AG20443 (cell line): ENCODE data around the gene RAD54L.
A peak's percentile ranks its signal among the peaks of the same experiment; 100 is the strongest.
"Not testable (repeated sequence)": the region's sequence is repeated elsewhere in the genome, so short reads cannot be mapped to it uniquely, and the experiment has no call there.

Experiments
- DNase-seq: peaks from one replicate; pipeline ENCODE4 v3.0.0; 2012; ENCODE audit warnings: low spot score, mixed read lengths

The RAD54L gene

GRCh38 chr1:46247436-46248121 is at the start of gene RAD54L:
Gene RAD54L (plus strand): TSS chr1:46247763. CDS start chr1:46248406, 643 bp downstream.
- peak; percentile 99 for DNase-seq

DNA sequence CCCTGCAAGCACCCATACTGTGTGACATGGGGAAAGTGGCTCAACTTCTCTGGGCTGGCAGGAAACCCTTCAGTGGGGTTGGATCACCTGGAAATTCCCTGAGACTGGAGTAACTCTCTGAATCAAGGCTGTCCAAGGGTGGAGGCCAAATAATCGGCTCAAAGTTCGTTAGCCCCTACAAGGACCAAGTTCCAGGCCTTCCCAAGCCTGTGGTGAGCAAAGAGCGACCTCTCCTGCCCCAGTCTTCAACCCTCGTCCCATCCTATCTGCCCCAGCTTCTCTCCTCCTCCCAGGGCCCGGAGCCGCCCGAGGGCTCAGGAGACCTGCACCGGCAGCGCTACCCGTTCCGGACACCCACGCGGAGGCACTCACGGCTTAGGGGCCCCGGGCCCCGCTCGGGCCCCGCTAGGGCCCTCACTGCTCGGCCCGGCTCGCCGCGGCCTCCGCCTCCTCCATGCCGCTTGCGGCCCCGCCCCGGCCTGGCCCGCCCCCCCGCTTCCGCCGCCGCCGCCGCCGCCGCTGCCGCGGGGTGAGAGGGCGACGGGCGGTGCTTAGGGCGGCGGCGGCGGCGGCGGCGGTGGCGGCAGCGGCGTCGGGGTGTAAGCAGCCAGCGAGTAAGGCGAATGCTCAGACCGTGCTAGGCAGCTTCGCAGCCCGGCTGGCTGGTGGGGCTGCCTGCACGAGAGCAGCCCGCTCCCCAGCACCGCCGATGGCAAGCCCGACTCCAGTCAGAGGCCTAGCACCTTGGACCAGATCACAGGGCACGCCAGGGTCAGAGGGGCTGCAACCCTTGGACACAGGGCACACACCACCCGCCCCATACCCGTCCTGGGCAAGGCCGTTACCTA is 49.4 kb upstream of the RAD54L start, which contains the start of gene POMGNT1:
POMGNT1 (minus strand) TSS at position 471 of the 848 bp plus-strand sequence. CDS start 613 bp downstream, outside the sequence.
- peak; percentile 96 for DNase-seq

DNA sequence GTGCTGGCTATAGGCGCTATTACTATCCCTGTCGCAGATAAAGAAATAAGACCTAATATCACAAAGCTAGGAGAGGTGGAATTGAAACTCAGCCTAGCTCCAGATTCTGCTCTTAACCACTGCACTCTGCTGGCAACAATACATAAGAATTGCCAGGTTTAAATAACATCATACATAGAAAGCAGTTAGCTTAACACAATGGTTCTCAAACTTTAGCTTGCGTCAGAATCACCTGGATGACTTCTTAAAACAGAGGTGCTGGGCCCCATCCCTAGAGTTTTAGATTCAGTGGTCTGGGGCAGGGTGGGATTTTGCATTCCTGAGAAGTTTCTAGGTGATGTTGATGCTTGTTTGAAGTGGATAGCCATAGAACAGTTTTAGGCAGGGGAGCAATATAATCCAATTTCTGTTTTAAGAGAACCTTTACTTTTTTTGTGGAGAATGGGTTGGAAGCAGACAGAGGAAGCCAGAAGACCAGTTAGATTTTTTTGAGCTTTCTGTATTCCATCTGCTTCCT is 48.3 kb upstream of the RAD54L start:
- no peak for DNase-seq

DNA sequence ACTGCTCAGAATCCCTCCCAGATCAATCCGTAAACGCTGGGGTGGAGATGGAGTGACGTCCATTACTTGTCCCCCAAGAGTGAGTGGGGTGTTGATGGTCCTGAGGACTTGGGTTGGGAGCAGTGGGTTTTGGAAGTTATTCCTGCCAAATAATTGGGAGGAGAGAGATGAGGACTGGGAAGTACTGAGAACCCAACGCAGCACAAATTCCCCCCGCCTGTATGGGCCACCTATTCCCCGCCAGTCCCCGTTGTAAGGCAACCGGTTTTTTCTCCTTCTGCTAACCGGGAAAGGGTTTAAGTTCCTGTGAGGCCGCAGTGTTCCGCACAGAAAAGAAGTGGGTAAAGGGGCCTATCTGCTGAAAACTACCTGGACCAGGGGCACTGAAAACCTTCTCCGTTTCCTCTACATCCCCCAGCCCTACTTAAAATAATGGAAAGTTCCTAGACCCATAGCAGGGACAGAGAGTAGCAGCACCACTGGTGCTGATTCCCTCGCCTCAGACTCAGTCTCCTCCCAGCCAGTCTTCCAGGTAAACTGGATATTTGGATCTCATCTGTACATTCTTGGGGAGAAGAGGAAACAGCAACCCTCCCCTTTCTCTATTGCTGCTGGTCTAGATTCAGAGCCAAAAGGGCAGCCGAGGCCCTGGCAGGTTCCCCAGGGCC is 43.7 kb upstream of the RAD54L start:
- peak; percentile 39 for DNase-seq

- no peak for DNase-seq
Measured at GRCh38 chr1:46204406-46204742, 43.2 kb upstream of the RAD54L start.

GRCh38 chr1:46205141-46205540 is 42.4 kb upstream of the RAD54L start:
- DNase-seq: no peak

- no peak for DNase-seq
Measured at GRCh38 chr1:46205791-46206190, 41.8 kb upstream of the RAD54L start.

DNA sequence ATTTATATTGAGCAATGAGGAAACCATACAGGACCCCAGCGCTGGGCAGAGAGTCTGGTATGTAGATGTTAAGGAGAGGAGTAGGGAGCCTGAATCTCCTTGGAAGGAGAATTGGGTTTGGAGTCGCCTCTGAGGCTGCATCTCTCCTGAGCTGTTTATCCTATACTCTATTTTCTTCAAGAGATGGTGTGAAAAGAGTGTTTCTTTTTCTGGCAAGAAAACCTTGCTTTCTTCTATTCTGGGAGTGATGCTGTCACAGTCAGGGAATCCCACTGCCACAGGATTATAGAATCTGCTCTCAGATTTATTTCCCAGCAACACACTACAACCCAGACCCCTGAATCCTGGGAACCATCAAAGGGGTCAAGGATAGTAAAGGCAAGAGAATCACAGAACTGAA is 41.2 kb upstream of the RAD54L start:
- no peak for DNase-seq

- no peak for DNase-seq
Measured at GRCh38 chr1:46210561-46210960, 37.0 kb upstream of the RAD54L start.

- DNase-seq: no peak
Measured at GRCh38 chr1:46211051-46211450, 36.5 kb upstream of the RAD54L start.

- no peak for DNase-seq
Measured at GRCh38 chr1:46215504-46215903, 32.1 kb upstream of the RAD54L start.

DNA sequence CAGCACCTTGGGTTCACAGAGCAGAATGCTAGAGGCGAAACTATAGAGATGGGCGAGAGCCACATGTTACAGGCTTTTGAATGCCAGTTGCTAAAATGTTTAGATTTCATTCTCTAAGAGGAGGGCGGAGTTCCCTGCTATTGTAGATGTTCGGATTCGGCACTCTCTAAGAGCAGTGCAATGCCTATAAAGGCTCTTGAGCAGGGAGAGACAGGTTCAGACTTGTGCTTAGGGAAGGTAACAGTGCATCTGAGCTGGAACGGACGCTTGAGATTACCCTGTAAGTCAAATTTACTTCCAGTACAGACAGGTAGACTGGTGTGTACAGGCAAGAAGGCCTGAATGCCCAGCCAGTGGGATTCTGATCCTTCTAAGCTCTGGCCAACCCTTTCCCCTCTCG is 29.1 kb upstream of the RAD54L start:
- DNase-seq: no peak

GRCh38 chr1:46219551-46220520 is 27.7 kb upstream of the RAD54L start:
- no peak for DNase-seq

- DNase-seq: no peak
Measured at GRCh38 chr1:46220808-46221207, 26.8 kb upstream of the RAD54L start.

DNA sequence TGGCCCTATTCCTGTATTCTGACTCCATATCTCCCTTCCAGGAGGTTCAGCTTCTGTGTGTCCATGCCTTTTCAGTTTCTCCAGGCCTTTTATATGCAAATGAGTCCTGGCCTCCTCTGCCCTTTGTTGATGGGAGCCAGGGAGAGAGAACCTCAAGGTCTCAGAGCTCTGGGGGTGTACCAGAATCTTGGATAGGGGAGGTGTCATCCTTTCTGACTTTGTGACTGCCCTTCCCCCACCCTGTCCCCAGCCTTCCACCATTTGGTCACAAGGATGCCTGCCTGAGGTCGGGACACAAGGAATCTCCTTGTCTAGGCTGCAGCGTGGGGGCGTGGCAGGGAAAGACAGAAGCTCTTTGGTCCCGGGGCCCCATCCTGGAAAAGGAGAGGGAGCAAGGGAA is 25.8 kb upstream of the RAD54L start:
- no peak for DNase-seq

DNA sequence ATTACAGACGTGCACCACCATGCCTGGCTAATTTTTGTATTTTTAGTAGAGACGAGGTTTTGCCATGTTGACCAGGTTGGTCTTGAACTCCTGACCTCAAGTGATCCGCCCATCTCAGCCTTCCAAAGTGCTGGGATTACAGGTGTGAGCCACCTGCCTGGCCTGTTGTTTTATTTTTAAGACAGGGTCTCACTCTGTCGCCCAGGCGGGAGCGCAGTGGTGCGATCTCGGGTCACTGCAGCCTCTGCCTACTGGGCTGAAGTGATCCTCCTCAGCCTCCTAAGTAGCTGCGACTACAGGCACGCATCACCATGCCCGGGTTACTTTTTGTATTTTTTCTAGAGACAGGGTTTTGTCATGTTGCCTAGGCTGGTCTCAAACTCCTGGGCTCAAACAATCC is 24.5 kb upstream of the RAD54L start:
- not testable (repeated sequence) for DNase-seq

GRCh38 chr1:46223472-46223943 is 24.1 kb upstream of the RAD54L start:
- DNase-seq: peak; percentile 82

DNA sequence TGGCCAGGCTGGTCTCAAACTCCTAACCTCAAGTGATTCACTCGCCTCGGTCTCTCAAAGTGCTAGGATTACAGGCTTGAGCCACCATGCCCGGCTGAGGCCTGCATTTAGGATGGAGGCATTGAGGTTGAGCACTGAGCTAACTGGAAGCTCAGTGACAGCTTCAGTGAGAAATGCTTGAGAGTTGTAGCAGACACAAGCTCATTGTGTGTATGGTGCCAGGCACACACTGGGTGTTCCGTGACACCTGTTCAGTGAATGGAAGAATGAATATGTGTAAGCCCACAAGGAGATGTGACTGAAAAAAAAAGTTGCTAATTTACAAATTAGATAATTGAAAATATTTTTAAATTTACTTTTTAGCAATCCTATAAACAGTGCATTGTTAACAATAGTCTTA is 22.6 kb upstream of the RAD54L start:
- no peak for DNase-seq

GRCh38 chr1:46231231-46231630 is 16.3 kb upstream of the RAD54L start:
- DNase-seq: not testable (repeated sequence)

- DNase-seq: no peak
Measured at GRCh38 chr1:46236882-46237281, 10.7 kb upstream of the RAD54L start.

DNA sequence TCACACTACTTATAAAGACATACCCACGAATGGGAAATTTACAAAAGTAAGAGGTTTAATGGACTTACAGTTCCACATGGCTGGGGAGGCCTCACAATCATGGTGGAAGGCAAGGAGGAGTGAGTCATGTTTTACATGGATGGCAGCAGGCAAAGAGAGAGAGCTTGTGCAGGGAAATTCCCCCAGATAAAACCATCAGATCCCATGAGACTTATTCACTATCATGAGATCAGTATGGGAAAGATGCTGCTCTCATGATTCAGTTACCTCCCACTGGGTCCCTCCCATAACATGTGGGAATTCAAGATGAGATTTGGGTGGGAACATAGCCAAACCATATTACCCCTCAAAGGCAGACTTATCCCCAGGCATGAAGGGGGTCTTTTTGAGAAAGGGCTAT is 8.7 kb upstream of the RAD54L start:
- not testable (repeated sequence) for DNase-seq
